GM12873 (cell line): ENCODE data around the gene CFAP43.

Experiments used
- TF ChIP-seq, protein P1 (sequence below): IDR thresholded peaks from 2 replicates; pipeline ENCODE4 v1.5.1; 2012; ENCODE audit warnings: low read depth, mild to moderate bottlenecking, moderate library complexity, low read length, control low read depth; ENCODE audit not compliant: insufficient read depth; ENCODE audit errors: missing control alignments

The CFAP43 gene

GRCh38 chr10:104183682-104184081 lies 48.5 kb downstream of the CFAP43 start:
- TF ChIP-seq, protein P1, sequence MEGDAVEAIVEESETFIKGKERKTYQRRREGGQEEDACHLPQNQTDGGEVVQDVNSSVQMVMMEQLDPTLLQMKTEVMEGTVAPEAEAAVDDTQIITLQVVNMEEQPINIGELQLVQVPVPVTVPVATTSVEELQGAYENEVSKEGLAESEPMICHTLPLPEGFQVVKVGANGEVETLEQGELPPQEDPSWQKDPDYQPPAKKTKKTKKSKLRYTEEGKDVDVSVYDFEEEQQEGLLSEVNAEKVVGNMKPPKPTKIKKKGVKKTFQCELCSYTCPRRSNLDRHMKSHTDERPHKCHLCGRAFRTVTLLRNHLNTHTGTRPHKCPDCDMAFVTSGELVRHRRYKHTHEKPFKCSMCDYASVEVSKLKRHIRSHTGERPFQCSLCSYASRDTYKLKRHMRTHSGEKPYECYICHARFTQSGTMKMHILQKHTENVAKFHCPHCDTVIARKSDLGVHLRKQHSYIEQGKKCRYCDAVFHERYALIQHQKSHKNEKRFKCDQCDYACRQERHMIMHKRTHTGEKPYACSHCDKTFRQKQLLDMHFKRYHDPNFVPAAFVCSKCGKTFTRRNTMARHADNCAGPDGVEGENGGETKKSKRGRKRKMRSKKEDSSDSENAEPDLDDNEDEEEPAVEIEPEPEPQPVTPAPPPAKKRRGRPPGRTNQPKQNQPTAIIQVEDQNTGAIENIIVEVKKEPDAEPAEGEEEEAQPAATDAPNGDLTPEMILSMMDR, result no peak

GRCh38 chr10:104170610-104171254 lies 61.4 kb downstream of the CFAP43 start:
- TF ChIP-seq, protein P1, result no peak

- TF ChIP-seq, protein P1, result no peak
Observed at GRCh38 chr10:104155591-104155990, 76.6 kb downstream of the CFAP43 start.

DNA sequence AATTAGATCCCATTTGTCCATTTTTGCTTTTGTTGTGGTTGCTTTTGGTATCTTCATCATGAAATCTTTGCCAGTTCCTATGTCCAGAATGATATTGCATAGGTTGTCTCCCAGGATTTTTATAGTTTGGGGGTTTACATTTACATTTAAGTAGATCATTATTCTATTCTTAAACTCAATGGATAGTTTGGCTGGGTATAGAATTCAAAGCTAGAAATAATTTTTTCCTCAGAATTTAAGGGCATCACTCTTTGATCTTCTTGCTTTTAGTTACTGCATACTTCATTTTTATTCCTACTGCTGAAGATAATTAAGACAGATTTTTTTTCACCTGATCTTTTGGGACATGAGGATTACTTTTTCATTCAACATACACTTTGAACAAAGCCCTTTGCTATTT lies 80.4 kb downstream of the CFAP43 start:
- TF ChIP-seq, protein P1, result no peak

DNA sequence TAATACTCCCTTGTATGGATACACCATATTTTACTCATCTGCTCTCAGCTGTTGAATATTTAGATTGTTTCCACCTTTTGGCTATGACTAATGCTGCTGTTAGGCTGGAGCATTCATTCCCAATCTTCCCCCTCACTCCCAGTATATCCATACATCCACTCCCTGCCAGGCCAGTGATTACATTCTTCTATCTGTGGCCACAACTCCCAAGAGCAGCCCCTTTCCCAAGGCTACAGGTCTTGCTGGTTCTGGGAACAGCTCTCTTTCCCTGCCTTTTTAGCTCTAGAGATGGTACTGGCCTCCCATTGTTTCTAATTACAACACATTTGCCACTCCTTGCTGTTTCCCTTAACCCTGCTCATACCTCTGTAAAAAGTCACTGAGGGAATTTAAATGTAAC lies 82.0 kb downstream of the CFAP43 start:
- TF ChIP-seq, protein P1, result no peak

GRCh38 chr10:104146882-104147281 lies 85.3 kb downstream of the CFAP43 start:
- TF ChIP-seq, protein P1, result no peak

- TF ChIP-seq, protein P1, result no peak
Observed at GRCh38 chr10:104144931-104145330, 87.2 kb downstream of the CFAP43 start.
